Ammon's horn (tissue), 1 donor: ENCODE data around the gene ITGB6.

Experiments
- DNase-seq: peaks from one replicate; pipeline ENCODE4 v3.0.0-alpha.2; 2016; ENCODE audit warnings: low spot score

Gene ITGB6, protein sequence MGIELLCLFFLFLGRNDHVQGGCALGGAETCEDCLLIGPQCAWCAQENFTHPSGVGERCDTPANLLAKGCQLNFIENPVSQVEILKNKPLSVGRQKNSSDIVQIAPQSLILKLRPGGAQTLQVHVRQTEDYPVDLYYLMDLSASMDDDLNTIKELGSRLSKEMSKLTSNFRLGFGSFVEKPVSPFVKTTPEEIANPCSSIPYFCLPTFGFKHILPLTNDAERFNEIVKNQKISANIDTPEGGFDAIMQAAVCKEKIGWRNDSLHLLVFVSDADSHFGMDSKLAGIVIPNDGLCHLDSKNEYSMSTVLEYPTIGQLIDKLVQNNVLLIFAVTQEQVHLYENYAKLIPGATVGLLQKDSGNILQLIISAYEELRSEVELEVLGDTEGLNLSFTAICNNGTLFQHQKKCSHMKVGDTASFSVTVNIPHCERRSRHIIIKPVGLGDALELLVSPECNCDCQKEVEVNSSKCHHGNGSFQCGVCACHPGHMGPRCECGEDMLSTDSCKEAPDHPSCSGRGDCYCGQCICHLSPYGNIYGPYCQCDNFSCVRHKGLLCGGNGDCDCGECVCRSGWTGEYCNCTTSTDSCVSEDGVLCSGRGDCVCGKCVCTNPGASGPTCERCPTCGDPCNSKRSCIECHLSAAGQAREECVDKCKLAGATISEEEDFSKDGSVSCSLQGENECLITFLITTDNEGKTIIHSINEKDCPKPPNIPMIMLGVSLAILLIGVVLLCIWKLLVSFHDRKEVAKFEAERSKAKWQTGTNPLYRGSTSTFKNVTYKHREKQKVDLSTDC

DNA sequence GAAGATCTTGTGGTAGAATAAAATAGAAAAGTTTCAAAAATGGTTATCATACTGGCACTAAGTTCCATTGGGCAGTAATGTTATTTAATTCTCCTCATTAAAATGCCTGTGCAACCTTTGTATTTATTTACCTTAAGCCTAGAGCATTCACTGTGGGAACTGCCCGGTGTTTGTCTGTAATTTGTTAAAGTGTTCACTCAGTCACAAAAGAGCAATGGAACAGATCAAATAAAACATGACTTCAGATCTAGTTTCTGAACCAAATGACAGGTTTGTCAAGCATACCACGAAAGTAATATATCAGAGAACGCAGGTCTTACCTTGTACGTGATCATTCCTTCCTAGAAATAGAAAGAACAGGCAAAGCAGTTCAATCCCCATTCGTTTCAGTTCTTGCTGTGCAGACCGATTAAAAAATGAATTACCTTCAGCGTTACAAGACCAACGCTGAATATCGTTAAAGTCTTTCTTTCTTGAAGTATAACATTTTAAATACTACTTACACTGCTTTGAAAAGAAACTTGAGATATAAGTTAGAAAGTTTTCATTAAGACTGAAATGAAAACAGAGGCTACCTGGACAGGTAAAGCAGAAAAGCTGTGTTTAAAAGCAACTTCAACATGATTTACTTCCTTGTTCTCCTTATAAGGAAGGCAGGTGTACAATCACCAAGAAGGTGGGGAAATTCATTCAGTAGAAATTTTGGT is at the start of gene ITGB6:
ITGB6 (minus strand) TSS at position 590 of the 707 bp plus-strand sequence; CDS start at position 381, 209 bp downstream.
- DNase-seq = no peak

DNA sequence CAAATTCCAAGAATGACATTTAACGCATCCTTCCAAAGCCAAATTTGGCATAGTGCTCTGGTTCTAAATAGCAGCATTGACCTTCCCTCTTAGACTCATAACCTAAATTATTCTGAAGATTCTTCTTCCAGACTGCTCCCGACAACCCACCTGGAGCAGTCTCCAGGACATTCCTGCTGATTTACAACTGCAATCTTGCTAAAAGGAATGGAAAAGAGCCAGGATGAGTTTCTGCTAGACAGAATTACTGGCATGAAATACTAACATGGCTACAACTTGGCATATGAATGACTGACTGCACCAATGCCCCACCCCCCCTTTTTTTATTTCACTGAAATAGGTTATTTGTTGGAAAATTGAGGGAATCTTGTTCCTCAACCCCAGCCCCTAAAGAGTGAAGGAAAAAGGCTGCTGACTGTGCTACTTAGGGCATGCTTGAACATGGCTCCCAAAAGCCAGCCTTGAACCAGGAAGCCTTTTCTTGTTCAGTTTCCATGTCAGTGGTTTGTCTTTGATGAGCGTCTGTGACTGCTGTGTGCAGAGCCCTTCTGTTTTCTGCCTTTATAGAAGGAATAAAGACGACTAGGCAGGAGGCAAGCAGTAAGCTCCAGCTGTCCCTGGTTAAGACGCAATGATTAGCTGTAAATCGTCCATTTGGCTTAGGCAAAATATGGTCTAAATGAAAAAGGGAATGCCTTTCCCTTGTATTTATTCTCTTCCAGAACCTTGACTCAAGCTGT is 47.4 kb upstream of the ITGB6 start:
- DNase-seq = no peak

GRCh38 chr2:160246356-160246755 is 46.3 kb upstream of the ITGB6 start:
- DNase-seq = no peak

DNA sequence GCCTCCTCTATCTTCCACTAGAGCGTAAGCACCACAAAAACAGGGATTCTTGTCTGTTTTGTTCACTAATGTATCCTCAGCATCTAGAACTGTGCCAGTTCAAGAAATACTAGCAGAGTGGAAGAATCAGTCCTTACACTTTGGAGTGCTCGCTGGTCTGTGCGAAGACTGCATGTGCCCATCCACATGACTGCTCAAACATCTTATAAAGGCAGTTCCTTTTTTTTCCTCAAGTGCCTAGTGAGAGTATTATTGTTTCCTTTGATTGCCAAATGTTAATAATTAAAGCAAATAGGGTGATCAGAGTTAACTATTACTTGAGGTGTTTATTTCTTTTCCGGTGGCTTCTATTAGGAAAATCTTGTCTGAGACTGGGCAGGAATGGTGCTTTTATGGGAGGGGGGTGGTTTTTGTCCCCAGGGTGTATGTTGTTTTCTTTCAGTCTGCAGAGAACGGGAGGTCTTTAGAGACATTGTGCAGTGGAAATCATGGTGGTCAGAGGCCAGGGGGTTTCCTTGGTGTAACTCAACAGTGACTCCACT is 45.6 kb upstream of the ITGB6 start:
- DNase-seq = no peak

DNA sequence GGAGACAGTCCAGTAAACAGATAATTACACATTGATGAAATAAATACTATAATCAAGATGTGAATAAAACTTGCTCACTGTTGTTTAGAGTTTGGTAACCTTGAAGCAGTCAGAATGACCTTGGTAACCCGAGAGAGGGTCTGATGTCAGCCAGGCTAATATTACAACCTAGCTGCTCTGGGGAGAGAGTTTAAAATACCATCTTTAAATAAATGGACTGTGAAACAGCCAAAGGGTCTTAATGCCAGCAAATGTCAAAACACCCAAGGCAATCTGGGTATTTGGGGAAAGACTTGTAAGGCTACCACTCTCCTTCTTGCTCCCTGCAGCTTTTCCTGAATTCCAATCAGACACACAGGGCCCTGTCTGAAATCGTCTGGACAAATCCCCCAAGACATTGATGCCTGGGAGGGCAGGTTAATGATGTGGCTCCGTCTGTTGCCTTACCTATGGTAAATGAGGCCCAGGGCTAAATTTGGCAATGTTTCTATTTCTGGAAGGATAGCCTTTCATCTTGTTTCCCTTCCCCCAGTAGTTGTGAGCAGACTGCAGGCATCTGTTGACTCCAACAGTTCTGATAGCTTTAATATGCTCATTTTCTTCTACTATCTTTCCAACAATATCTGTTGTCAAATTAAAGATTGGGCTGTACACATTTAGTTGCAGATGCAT is 43.0 kb upstream of the ITGB6 start:
- DNase-seq = no peak

- no peak for DNase-seq
Observed at GRCh38 chr2:160241251-160242137, 41.4 kb upstream of the ITGB6 start.

GRCh38 chr2:160239436-160239835 is 39.4 kb upstream of the ITGB6 start:
- no peak for DNase-seq

GRCh38 chr2:160238392-160238791 is 38.3 kb upstream of the ITGB6 start:
- no peak for DNase-seq

GRCh38 chr2:160232905-160233475 is 32.9 kb upstream of the ITGB6 start:
- no peak for DNase-seq

DNA sequence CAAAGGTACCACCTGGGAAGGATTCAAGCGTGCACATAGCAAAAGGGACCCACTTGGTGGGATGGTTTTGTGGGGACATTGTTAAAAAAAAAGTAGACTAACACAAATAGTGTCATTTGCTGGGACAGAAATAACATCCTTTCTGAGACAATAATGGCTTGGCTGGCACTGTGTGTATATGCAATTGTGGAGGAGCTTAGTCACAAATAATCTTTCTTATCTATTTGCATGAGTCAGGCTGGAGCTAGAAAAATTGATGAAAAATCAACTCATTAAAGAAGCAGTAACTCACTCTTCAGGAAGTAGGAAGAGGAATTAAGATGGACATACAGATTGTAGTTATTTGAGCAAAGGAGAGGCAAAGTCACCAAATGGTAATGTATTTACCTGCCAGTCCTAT is 29.5 kb upstream of the ITGB6 start:
- DNase-seq = no peak

DNA sequence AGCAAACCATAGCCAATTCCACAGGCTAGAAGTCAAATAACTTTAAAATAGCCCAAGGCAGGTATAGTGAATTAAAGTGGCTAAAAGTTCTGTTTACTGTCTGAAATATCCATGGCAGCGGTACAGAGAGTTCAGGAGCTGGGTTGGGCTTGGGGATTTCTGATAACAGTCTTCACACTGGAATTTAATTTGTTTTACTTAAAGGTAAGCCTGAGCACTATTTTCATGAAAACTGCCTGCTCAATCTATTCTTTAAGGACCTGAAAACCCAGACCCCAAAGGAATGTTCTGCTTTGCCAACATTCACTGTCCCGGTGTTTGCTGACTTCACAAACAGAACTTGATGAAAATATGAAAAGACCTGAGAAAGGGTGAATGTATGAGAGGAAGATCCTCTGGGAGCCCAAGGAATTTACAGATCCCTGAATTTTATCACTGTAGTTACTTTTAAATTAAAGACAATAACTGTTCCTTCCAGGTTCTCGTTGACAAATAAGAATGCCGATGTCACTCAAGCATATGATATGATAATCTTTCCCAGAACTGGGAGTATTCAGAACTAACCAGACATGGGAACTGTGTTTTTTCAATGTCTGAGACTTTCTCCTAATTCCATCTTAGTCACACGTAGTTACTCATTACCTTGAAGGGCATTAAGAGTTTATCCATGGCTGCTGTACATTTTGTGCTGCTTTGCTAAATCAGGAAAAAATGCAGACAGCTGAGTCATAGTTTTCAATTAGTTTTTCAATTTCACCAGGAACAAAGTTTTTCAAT is 28.3 kb upstream of the ITGB6 start:
- no peak for DNase-seq

GRCh38 chr2:160227293-160227915 is 27.3 kb upstream of the ITGB6 start:
- DNase-seq = no peak

DNA sequence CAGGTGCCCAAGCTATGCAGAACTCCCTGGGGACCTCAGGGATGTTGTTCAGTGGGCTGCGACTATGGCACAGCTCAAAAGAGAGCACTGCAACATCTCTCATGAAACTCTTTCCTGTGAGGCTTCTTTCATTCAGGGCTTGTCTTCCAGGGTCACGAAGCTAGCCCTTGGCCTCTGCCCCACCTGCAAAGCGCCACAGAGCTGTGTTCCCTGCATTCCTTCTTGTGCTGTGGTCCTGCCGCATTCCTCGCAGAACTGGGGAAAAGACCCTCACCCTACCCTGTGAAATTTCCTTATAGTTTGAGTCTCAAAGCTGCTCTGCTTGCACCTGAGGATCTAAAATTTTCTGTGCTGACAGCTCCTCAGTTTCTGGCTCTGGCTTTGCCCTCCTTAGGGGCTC is 26.3 kb upstream of the ITGB6 start:
- DNase-seq = no peak

GRCh38 chr2:160225722-160226121 is 25.6 kb upstream of the ITGB6 start:
- DNase-seq = no peak

GRCh38 chr2:160224507-160224906 is 24.4 kb upstream of the ITGB6 start:
- no peak for DNase-seq

- DNase-seq = no peak
Observed at GRCh38 chr2:160224060-160224459, 24.0 kb upstream of the ITGB6 start.

DNA sequence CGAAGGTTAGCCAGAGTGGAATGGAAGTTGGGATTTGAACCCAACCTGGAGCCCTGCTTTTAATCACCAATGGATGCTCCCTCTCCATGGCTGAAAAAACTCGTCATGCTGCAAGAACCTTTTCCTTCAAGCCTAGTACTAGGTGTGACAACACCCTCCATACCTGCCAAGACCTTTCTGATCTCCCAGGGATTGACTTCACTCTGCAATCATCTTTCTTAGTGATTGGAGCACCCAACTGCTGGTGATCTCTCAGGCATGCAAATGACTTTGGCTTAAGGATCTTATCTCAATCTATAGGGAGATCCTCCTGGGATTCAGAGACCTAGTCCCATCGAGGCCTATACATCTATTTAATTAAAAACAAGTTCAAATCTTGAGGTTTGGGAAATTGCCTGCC is 23.5 kb upstream of the ITGB6 start:
- DNase-seq = no peak

DNA sequence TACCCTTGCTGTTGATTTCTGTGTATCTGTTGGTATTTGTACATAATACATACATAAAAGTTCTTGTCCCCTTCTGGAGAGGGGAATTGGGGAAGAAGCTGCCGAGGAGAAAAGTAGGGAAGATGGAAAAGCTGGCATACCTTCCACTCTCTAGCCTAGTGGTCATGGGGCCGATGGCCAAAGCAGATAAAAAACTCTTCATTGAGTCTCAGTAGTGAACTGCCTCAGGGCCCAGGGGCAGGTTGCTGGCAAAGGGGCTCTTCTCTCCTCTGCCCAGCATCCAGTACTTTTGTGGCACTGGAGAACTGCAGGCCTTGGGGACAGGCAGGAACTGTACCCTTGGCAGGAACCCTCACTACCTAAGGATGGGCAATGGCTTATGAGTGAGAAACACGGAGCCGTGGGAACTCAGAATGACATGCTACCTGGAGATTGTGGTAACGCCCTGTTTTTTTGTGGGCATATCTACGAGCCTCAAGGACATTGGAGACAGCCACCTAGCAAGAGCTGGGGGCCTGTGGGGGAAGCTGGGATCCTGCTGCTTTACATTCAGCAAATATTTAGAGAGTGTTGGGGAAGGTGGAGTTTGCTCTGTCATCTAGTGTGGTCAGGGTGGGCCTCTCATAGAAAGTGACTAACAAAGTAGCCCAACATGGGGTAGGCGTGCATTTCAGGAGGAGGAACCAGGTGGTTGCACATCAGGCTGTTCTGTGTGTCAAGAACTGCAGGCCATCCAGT is 22.6 kb upstream of the ITGB6 start:
- no peak for DNase-seq
